ENCODE measurements around the gene TEX264.
"Not testable (repeated sequence)": the region's sequence is repeated elsewhere in the genome, so short reads cannot be mapped to it uniquely, and the experiment has no call there.

TEX264 gene

GRCh38 chr3:51670823-51671733 lies at the start of gene TEX264:
TEX264 (plus strand) TSS chr3:51671252; CDS start chr3:51674305, 3,053 bp downstream.
- DNase-seq: no peak

GRCh38 chr3:51622413-51622812 lies 48.6 kb upstream of the TEX264 start:
- no peak for DNase-seq

DNA sequence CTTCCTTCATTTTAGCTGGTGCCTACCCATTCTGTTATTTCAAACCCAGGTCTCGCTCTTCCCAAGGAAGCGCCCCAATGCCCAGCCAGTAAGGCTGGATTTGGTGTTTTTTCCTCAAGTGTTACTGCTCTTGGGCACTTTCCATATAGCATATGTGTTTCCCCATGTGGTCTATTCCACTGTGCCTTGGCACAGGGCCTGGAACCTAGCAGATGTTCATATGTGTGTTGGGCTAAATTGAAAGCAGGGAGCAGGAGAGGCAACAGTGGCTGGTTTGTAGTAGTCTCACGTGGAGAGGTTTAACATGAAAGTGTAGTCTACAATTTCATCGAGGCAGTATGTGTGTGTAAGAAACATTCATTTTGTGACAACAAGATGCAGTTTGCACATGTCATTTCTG lies 48.2 kb upstream of the TEX264 start:
- DNase-seq: peak; percentile 60

DNA sequence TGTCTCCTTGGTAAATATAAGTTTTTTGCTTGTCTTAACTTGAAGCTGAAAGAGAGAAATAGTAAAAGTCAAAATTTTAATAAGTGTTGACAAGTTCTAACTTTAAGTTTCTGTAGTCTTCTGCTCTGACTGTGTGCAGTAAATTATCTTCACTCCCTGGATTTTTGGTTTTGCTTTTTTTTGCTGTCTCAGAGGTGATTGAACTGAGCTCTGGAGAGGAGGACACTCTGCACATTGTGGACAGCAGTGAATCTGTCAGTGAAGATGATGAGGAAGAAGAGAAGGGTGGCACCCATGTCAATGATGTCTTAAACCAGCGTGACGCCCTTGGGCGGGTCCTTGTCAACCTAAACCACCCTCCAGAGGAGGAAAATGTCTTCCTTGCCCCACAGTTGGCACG lies 40.5 kb upstream of the TEX264 start:
- no peak for DNase-seq

GRCh38 chr3:51637144-51637940 lies 33.7 kb upstream of the TEX264 start:
- no peak for DNase-seq

DNA sequence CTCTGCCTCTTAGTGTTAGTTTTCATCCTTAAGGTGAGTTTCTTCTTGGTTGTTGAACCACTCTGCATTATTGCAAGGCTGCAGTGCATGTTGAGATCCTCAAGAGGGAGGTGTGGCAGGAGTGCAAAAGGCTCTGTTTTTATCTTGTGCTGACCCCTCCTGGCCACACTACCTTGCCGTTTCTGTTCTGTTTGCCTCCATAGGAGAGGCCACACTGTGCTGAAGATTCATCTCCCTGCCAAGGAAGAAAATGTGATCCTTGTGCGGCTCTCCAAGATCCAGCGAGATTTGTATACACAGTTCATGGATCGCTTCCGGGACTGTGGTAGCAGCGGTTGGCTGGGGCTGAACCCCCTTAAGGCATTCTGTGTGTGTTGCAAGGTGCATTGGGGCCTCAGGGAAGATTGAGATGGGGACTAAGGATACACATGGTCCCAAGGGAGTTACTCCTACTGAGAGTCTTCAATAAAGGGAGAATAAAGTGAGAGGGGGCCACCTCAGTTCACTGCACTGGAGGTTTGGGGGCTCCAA lies 33.0 kb upstream of the TEX264 start:
- peak; percentile 17 for DNase-seq

GRCh38 chr3:51642462-51642861 lies 28.6 kb upstream of the TEX264 start:
- peak; percentile 0 for DNase-seq

DNA sequence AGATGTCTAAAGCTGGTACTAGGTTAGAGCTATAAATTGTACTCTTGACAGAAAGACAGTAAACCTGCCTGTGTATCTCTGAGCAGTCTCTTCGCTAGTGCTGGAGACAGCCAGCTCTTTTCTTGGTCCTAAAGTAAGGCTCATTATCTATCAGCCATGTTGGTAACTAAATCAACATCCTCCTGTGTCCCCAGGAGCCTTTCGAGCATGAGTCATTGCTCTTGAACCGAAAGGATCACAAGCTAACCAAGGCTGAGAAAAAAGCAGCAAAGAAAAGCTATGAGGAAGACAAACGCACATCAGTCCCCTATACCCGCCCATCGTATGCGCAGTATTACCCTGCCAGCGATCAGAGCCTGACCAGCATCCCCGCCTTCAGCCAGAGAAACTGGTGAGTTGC lies 25.0 kb upstream of the TEX264 start:
- DNase-seq: no peak

DNA sequence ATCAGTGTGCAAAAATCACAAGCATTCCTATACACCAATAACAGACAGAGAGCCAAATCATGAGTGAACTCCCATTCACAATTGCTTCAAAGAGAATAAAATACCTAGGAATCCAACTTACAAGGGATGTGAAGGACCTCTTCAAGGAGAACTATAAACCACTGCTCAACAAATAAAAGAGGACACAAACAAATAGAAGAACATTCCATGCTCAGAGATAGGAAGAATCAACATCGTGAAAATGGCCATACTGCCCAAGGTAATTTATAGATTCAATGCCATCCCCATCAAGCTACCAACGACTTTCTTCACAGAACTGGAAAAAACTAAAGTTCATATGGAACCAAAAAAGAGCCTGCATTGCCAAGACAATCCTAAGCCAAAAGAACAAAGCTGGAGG lies 18.9 kb upstream of the TEX264 start:
- not testable (repeated sequence) for DNase-seq

GRCh38 chr3:51653409-51653808 lies 17.6 kb upstream of the TEX264 start:
- not testable (repeated sequence) for DNase-seq

DNA sequence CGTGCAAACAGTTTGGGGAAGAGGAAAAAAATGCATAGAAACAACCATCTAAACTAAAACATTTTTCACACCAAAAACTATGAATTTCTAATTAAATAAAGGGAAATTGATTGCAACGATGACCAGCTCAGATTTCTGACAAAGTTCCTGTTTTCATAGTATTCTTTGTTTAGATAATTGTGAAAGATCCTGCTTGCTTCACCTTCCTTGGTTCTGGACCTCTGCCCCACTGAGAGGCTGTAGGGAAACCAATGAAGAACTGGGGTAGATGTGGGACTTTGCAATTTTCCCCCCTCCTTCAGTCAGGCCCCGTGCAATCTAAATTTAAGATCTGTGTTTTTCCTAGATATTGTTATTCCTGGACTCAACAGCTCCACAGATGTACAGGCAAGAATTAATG lies 13.8 kb upstream of the TEX264 start:
- no peak for DNase-seq

- no peak for DNase-seq
Measured at GRCh38 chr3:51659942-51660341, 11.1 kb upstream of the TEX264 start.

DNA sequence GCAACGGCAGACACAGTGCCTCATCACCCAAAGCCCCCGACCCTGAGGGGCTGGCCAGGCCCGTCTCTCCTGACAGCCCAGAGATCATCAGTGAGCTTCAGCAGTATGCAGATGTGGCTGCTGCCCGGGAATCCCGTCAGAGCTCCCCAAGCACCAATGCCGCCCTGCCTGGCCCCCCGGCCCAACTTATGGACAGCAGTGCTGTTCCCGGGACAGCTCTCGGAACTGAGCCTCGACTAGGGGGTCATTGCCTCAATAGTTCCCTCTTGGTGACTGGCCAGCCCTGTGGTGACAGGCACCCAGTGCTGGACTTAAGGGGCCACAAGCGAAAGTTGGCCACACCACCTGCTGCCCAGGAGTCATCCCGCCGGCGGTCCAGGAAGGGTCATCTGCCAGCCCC lies 8.6 kb upstream of the TEX264 start:
- no peak for DNase-seq

DNA sequence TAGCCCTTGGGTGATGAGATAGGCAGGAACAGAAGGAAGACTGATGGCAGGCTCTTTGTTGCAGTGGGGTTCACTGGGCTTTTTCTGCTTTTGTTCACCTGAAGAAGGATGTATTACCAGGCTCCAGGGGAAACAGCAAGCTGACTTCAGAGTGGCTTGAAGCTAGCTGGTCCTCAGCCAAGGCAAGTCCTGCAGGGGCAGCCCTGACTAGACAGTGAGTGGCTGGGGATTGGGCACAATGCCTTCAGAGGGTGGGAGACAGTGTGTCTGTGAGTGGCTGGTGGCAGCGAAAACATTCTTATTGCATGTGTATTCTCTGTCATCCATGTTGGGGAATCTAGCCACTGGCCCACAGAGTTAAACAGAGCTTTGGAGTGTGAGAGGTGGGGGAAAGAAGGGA lies 2.3 kb upstream of the TEX264 start:
- DNase-seq: no peak

DNA sequence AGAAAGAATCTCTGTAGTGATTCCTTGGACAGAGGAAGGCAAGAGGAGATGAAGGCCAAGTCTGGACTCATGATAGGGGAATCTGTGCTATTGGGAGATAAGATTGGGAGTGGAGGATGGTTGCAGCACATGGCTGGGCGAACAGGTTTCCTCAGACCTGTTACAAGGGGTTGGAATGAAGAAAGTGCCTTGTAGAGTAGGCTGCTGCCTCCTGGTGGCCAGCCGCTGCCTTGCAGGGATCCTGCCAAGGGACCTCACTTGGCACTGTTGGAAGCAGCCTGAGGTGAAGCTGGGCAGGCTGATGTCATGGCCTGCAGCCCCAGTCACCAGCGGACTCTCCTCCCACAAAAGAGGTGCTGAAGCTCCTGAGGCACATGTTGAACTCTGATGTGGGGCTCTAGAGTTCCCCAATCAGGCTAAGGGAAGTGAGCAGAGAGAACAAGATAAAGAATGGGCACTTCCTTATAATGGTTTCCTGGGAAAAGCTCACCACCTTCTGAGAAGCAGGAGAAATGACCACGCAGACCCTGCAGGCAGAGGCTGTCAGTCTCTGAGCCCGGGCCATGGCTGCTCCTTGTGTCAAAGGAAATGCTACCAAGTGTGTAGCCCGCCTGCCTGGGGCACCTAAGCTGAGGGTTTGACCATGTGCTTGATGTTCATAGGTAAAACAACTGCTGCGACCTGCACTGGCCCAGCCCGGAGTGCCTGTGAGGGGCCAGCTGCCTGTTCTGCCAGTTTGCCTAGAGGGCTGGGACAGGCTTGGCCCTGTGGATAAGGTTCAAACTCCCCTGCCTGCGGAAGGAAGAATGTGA lies 1.6 kb upstream of the TEX264 start:
- peak; percentile 20 for DNase-seq

DNA sequence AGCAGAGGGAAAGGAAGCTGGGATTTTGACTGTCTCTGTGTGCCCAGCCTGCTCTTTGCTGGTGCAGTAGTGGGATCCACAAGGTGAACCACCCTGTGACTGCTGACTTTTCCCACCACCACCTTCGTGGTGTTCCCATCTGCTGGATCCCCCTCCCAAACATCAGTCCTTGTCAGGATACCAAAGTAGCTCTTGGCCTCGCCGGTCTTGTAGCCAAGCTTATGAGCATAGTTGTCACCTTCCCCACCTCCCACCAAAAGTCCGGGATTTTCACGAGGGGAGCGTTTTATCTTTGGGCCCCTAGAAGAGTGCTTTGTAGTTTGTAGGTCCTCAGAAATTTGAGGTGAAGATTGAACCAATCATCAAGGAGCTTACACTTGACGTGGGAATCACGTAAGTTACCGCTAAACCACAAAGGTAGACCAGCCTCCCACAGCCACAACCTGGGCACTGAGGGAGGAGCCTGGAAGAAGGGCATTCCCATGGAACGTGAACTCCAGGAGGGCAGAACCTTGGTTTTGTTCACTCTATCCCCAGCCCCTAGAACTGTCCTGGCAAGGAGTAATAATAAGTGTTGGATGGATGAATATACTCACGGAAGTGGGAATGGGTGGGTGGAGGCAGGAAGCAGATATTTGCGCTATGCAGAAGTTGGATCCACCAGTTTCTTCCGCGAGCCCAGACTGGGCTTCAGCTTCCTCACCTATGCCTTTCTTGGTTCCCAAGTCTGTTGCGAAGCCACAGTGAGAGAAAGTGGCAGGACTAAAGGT lies 814 bp upstream of the TEX264 start:
- DNase-seq: no peak

DNA sequence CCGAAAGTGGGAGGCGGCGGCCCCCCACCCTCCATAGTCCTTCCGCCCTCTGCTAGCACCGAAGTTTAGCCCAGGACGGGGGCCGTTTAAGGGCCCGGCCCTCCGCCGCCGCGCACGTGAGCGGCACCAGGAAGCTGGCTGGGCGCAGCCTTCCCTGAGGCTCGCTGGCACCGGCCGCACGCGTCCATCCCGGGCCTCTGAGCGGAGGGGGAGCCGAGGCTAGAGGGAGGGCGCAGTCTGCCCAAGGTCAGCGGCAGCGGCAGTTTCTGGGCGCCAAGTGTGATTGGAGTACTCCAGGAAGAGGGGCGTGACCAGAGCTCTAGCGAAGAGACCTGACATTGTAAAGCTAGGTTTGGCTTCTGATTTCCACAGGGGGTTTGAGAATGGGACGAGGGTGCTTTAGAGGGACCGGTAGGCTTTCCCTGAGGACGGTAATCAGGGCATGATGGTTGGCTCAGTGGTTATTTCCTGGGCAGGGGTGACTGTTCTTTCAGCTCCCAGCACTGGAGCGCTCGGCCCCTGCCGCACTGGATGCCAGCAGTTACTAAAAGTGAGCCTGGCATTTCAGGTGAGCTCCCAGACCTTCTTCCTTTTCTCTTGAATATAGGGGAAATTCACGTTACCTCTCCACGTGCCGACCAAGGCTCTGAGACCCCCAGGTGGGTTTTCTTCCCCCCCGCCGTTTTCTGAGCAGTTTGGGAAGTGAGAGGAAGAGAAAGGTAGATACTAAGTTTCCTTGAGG lies 853 bp downstream of the TEX264 start:
- DNase-seq: no peak

DNA sequence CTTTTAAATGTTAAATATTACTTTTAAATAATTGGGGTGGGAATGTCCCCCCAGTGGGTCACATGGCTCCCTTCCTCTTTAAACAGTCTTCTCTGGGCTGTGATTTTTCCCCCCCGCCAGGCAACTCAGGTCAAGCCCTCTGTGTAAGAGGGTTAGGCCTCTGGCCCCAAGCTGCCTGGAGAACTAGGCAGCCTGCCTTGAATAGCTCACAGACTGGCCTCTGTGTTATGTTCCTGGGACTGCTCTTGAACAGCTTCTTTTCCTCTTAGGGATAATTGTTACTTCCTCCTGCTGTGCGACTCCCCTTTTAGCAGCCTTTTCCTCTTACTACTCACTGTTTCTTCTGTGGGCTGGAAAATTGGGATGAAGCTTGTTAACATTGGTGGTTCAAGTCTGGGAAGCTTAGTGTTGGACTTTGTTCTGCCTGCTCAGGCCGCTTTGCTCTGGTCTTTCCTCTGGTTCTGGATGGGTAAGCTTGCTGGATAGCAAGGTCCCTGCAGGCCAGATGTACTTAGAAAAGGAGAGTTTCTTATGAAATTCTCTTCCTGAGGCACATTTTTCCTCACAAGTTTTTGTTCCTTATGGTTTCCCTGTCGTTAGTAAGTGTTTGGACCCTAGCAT lies 2.2 kb downstream of the TEX264 start:
- DNase-seq: no peak

- no peak for DNase-seq
Measured at GRCh38 chr3:51673802-51674654, 3.0 kb downstream of the TEX264 start.

- no peak for DNase-seq
Measured at GRCh38 chr3:51675201-51675611, 4.2 kb downstream of the TEX264 start.

Measured in NCI-H1694 treated with DMSO at 0.1 percent for 48 hours (cell line).